Thyroid gland (tissue), 4 donors: ENCODE results near the gene GPRASP2. TPM values are rescaled to one million over a fixed set of nuclear protein-coding genes. Genes with fewer than 3 reads are reported as not detected.

Experiments
- DNase-seq, 2 donors: peaks; one replicate each; pipeline ENCODE4 v3.0.0-alpha.2; 2019
- H3K27ac ChIP-seq, 3 donors: fragments of 200-600 bp; sonication (generic); 1 replicate in 2 of 3; 2 replicates in 1 of 3; pipeline ENCODE4 v1.5.1; 2016 to 2019; ENCODE audit warnings: mild to moderate bottlenecking in 1 of 3, moderate library complexity in 1 of 3
- H3K27me3 ChIP-seq: fragments of 200-600 bp; sonication (generic); one replicate; pipeline ENCODE4 v1.5.1; 2019
- H3K36me3 ChIP-seq, 2 donors: fragments of 200-600 bp; sonication (generic); one replicate each; pipeline ENCODE4 v1.5.1; 2016 to 2019
- H3K4me1 ChIP-seq, 2 donors: fragments of 200-600 bp; sonication (generic); one replicate each; pipeline ENCODE4 v1.5.1; 2017 to 2019
- H3K4me3 ChIP-seq, 3 donors: fragments of 200-600 bp; sonication (generic); replicated peaks in 1 of 3; 1 replicate in 2 of 3; 2 replicates in 1 of 3; pipeline ENCODE4 v1.5.1; 2016; ENCODE audit warnings: mild to moderate bottlenecking in 1 of 3
- H3K9me3 ChIP-seq: fragments of 200-600 bp; sonication (generic); one replicate; pipeline ENCODE4 v1.5.1; 2017
- POLR2A ChIP-seq, 2 donors: fragments of 450-650 bp; IDR thresholded peaks; one replicate each; pipeline ENCODE4 v1.6.1; 2017; ENCODE audit warnings: antibody characterized with exemption in 2 of 2, mild to moderate bottlenecking in 2 of 2, moderate library complexity in 1 of 2
- WGBS, 2 donors: methylation state at CpG; one replicate each; pipeline ENCODE4 v1.1.5; 2017; 5-methylcytosine and 5-hydroxymethylcytosine counted together
- intact Hi-C: fragments of 100-400 bp; cut with DNase I; formaldehyde crosslinking; loops from one replicate; pipeline ENCODE4 v1.15.1; 2023
- total RNA-seq, 4 donors: library from RNA; depleted of rRNA; stranded (reverse); fragments of >200 nt; gene quantifications; one replicate each; pipeline ENCODE4 v1.2.3, GENCODE V29; 2016
- TF ChIP-seq, protein P1 (sequence below), 6 experiments: fragments of 200-600 bp in 3 of 6; fragments of 450-650 bp in 3 of 6; sonication (generic) in 3 of 6; IDR thresholded peaks; one replicate each; pipeline ENCODE4 v1.5.1; 2016 to 2019; ENCODE audit warnings: antibody characterized with exemption in 6 of 6, mild to moderate bottlenecking in 2 of 6, inconsistent platforms in 1 of 6, moderate library complexity in 1 of 6

GPRASP2 gene
- total RNA-seq, 4 donors from 2014 or later = 24.6 to 35.1 (median 28.9) TPM

GRCh38 chrX:102684772-102685520, 27.3 kb upstream of the GPRASP2 start:
- 69% methylated on average over 2 of the region's 2 CpGs for WGBS, 2 donors
- TF ChIP-seq, protein P1, sequence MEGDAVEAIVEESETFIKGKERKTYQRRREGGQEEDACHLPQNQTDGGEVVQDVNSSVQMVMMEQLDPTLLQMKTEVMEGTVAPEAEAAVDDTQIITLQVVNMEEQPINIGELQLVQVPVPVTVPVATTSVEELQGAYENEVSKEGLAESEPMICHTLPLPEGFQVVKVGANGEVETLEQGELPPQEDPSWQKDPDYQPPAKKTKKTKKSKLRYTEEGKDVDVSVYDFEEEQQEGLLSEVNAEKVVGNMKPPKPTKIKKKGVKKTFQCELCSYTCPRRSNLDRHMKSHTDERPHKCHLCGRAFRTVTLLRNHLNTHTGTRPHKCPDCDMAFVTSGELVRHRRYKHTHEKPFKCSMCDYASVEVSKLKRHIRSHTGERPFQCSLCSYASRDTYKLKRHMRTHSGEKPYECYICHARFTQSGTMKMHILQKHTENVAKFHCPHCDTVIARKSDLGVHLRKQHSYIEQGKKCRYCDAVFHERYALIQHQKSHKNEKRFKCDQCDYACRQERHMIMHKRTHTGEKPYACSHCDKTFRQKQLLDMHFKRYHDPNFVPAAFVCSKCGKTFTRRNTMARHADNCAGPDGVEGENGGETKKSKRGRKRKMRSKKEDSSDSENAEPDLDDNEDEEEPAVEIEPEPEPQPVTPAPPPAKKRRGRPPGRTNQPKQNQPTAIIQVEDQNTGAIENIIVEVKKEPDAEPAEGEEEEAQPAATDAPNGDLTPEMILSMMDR (IDR thresholded peaks at IDR 0.05) = no peak
- TF ChIP-seq POLR2A (IDR thresholded peaks at IDR 0.05) = no peak

GRCh38 chrX:102694749-102695148, 17.5 kb upstream of the GPRASP2 start:
- no peaks in the 10 kb centered on the region for H3K4me1 ChIP-seq
- no peak overlapping the region for H3K27ac ChIP-seq
- no peaks in the 10 kb centered on the region for H3K9me3 ChIP-seq
- WGBS, 2 donors = 92 to 94% methylated on average over 3 of the region's 3 CpGs
- intact Hi-C loops = no loop called here
- no peaks in the 10 kb centered on the region for H3K36me3 ChIP-seq
- no peak for TF ChIP-seq POLR2A (IDR thresholded peaks at IDR 0.05)
- TF ChIP-seq, protein P1 (IDR thresholded peaks at IDR 0.05) = no peak
- DNase-seq = no peak
- no peak overlapping the region for H3K4me3 ChIP-seq
- no peaks in the 10 kb centered on the region for H3K27me3 ChIP-seq

More at GRCh38 chrX:102684772-102685520, 27.3 kb upstream of the GPRASP2 start:
- H3K9me3 ChIP-seq = no peaks in the 10 kb centered on the region
- H3K27me3 ChIP-seq = no peaks in the 10 kb centered on the region
- H3K4me3 ChIP-seq = no peak overlapping the region
- H3K4me1 ChIP-seq = no peaks in the 10 kb centered on the region
- H3K36me3 ChIP-seq = no peaks in the 10 kb centered on the region
- no peak overlapping the region for H3K27ac ChIP-seq
- intact Hi-C loops = no loop called here
- no peak for DNase-seq

DNA sequence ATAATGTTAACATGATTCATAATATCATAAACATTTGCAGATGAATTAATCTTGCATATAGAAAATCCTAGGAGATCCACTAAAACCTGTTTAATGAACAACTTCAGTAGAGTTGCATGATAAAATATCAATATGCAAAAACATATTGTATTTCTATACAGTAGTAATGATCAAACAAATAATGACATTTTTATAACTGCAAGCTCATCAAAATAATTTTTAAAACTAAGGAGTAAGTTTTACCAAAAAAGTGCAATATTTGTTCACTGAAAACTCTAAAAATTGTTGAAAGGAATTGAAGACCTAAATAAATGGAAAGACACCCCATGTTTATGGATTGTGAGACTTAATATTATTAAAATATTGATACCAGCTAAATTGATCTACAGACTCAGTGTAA, 15.9 kb upstream of the GPRASP2 start:
- Histone ChIP-seq H3K4me1 (no peaks in the 10 kb centered on the region), H3K4me3 (no peak overlapping the region), H3K27ac (no peak overlapping the region), H3K36me3 (no peaks in the 10 kb centered on the region), H3K9me3 (no peaks in the 10 kb centered on the region), H3K27me3 (no peaks in the 10 kb centered on the region)
- no peak for DNase-seq
- TF ChIP-seq POLR2A (IDR thresholded peaks at IDR 0.05) = no peak
- TF ChIP-seq, protein P1 (IDR thresholded peaks at IDR 0.05) = no peak
- intact Hi-C loops = no loop called here

DNA sequence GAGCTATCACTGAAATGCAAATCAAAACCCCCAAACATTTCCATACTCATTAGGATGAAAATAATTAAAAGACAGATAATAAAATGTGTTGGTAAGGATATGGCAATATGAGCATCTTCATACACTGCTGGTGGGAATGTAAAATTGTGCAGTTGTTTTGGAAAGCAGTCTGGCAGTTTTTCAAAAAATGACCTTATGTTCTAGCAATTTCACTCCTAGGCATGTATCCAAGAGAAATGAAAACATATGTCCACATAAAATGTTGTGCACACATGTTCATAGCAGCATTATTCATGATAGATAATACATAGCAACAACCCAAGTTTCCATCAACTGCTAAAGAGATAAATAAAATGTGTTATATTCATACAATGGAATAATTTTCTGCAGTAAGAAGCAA, 14.8 kb upstream of the GPRASP2 start:
- intact Hi-C loops = no loop called here
- Histone ChIP-seq H3K4me1 (no peaks in the 10 kb centered on the region), H3K4me3 (no peak overlapping the region)

DNA sequence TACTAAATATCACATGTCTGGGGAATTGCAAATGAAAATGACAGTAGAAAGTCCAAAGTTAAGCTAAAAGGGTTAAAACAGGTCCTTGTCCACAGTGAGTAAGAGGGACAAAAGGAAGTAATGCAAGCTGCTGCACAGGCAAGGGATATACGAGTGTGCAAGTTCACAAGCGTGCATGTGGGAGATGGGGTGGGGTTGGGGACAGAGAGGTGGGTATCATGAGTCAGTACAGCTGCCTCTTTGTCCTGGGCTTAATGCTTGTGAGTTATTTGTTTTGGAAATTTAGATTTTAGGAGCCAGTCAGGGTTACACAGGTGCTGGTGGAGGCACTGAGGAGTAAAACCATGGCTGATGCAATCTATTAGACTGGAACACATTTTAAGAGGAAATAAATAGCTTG, 3.3 kb upstream of the GPRASP2 start:
- H3K27ac ChIP-seq = no peak overlapping the region
- H3K4me3 ChIP-seq = no peak overlapping the region
- no peaks in the 10 kb centered on the region for H3K27me3 ChIP-seq
- intact Hi-C loops = no loop called here
- no peaks in the 10 kb centered on the region for H3K36me3 ChIP-seq
- TF ChIP-seq POLR2A (IDR thresholded peaks at IDR 0.05) = no peak
- DNase-seq = no peak
- H3K9me3 ChIP-seq = no peaks in the 10 kb centered on the region
- H3K4me1 ChIP-seq = no peaks in the 10 kb centered on the region
- 58% methylated on average over 2 of the region's 2 CpGs for WGBS, 2 donors

More for the DNA sequence above, 14.8 kb upstream of the GPRASP2 start:
- no peaks in the 10 kb centered on the region for H3K36me3 ChIP-seq
- no peak for DNase-seq
- TF ChIP-seq, protein P1 (IDR thresholded peaks at IDR 0.05) = no peak
- TF ChIP-seq POLR2A (IDR thresholded peaks at IDR 0.05) = no peak
- no peaks in the 10 kb centered on the region for H3K27me3 ChIP-seq
- no peaks in the 10 kb centered on the region for H3K9me3 ChIP-seq
- H3K27ac ChIP-seq = no peak overlapping the region
